Left ventricle myocardium inferior (tissue), 1 donor: ENCODE measurements around the gene NRXN3. TPM values are rescaled to one million over a fixed set of nuclear protein-coding genes. Genes with fewer than 3 reads are reported as not detected.
A peak's percentile ranks its signal among the peaks of the same experiment; 100 is the strongest.

ENCODE experiments used
- DNase-seq: peaks from one replicate; pipeline ENCODE4 v3.0.0-alpha.2; 2020
- H3K27ac ChIP-seq: fragments of 200-600 bp; replicated peaks from 2 replicates; pipeline ENCODE4 v1.8.0; 2021
- H3K27me3 ChIP-seq: fragments of 200-600 bp; 2 replicates; pipeline ENCODE4 v1.8.0; 2021; ENCODE audit warnings: low read depth
- H3K36me3 ChIP-seq: fragments of 200-600 bp; 2 replicates; pipeline ENCODE4 v1.8.0; 2021
- H3K4me1 ChIP-seq: fragments of 200-600 bp; 2 replicates; pipeline ENCODE4 v1.8.0; 2021
- H3K4me3 ChIP-seq: fragments of 200-600 bp; 2 replicates; pipeline ENCODE4 v1.8.0; 2021; ENCODE audit warnings: mild to moderate bottlenecking, moderate library complexity
- H3K9me3 ChIP-seq: fragments of 200-600 bp; replicated peaks from 2 replicates; pipeline ENCODE4 v1.8.0; 2021
- CTCF ChIP-seq: fragments of 200-600 bp; IDR thresholded peaks from 2 replicates; pipeline ENCODE4 v1.8.0; 2021; ENCODE audit warnings: antibody characterized with exemption, mild to moderate bottlenecking, borderline replicate concordance
- intact Hi-C: fragments of 100-400 bp; cut with micrococcal nuclease; formaldehyde crosslinking; loops from one replicate; pipeline ENCODE4 v1.11.0; 2022
- total RNA-seq: library from RNA; stranded (reverse); fragmentation: NEBNext Ultra II Directional; extraction: Animal tissue kit (Norgen Biotek cat#: 25700); gene quantifications from one replicate; pipeline ENCODE4 v1.2.1, GENCODE V29; 2021
- donor health status: DM: no; HTN: yes; CAD: no; lungs with severe emphysema.

The NRXN3 gene
- total RNA-seq, 1 donor from 2014 or later = 1.2 TPM

- no peak for DNase-seq
- intact Hi-C loops = no loop called here
- no peaks in the 10 kb centered on the region for H3K36me3 ChIP-seq
- TF ChIP-seq CTCF = no peak
- no peaks in the 10 kb centered on the region for H3K27me3 ChIP-seq
- H3K4me3 ChIP-seq = no peak overlapping the region
- H3K9me3 ChIP-seq = no peaks in the 10 kb centered on the region
- H3K4me1 ChIP-seq = no peaks in the 10 kb centered on the region
- no peak overlapping the region for H3K27ac ChIP-seq
These were observed 653.3 kb downstream of the NRXN3 start for GRCh38 chr14:78823516-78823915.

GRCh38 chr14:78829274-78829673 lies 659.1 kb downstream of the NRXN3 start:
- H3K4me3 ChIP-seq = no peak overlapping the region
- TF ChIP-seq CTCF = no peak
- H3K9me3 ChIP-seq = no peaks in the 10 kb centered on the region
- intact Hi-C loops = no loop called here
- no peak overlapping the region for H3K27ac ChIP-seq
- H3K36me3 ChIP-seq = no peaks in the 10 kb centered on the region
- no peaks in the 10 kb centered on the region for H3K4me1 ChIP-seq
- no peak for DNase-seq
- H3K27me3 ChIP-seq = peaks cover 8% of the 10 kb centered on the region

- intact Hi-C loops = no loop called here
- no peaks in the 10 kb centered on the region for H3K36me3 ChIP-seq
- H3K27ac ChIP-seq = no peak overlapping the region
- no peak overlapping the region for H3K4me3 ChIP-seq
- H3K27me3 ChIP-seq = peaks cover 58% of the 10 kb centered on the region
- no peak for DNase-seq
- no peaks in the 10 kb centered on the region for H3K9me3 ChIP-seq
- no peak for TF ChIP-seq CTCF
- H3K4me1 ChIP-seq = no peaks in the 10 kb centered on the region
These were observed 664.7 kb downstream of the NRXN3 start for GRCh38 chr14:78834766-78835451.

- H3K36me3 ChIP-seq = no peaks in the 10 kb centered on the region
- DNase-seq = no peak
- peaks cover 63% of the 10 kb centered on the region for H3K27me3 ChIP-seq
- no peaks in the 10 kb centered on the region for H3K4me1 ChIP-seq
- no peak for TF ChIP-seq CTCF
- H3K27ac ChIP-seq = no peak overlapping the region
- intact Hi-C loops = no loop called here
- no peak overlapping the region for H3K4me3 ChIP-seq
- H3K9me3 ChIP-seq = no peaks in the 10 kb centered on the region
These were observed 665.7 kb downstream of the NRXN3 start for GRCh38 chr14:78835909-78836308.

GRCh38 chr14:78836777-78837176 lies 666.6 kb downstream of the NRXN3 start:
- H3K27ac ChIP-seq = no peak overlapping the region
- intact Hi-C loops = no loop called here
- DNase-seq = no peak

More at GRCh38 chr14:78836777-78837176, 666.6 kb downstream of the NRXN3 start:
- Histone ChIP-seq H3K9me3 (no peaks in the 10 kb centered on the region), H3K36me3 (no peaks in the 10 kb centered on the region), H3K27me3 (peaks cover 63% of the 10 kb centered on the region), H3K4me1 (no peaks in the 10 kb centered on the region), H3K4me3 (no peak overlapping the region)
- TF ChIP-seq CTCF = peak; percentile 48
